GM21576 (cell line): Measurements from ENCODE around the gene WDR64.
"Not testable (repeated sequence)": the region's sequence is repeated elsewhere in the genome, so short reads cannot be mapped to it uniquely, and the experiment has no call there.

Experiments used
- ATAC-seq: cut with Tn5 transposase; IDR thresholded peaks from one replicate; pipeline ENCODE4 v1.9.1; 2021; ENCODE audit warnings: mild to moderate bottlenecking, moderate library complexity; ENCODE audit not compliant: unreplicated experiment

Gene WDR64

GRCh38 chr1:241698177-241698576 lies 46.1 kb downstream of the WDR64 start:
- no peak for ATAC-seq

GRCh38 chr1:241701483-241702295 lies 49.6 kb downstream of the WDR64 start:
- no peak for ATAC-seq

- ATAC-seq: no peak
Measured at GRCh38 chr1:241702442-241703373, 50.6 kb downstream of the WDR64 start.

- not testable (repeated sequence) for ATAC-seq
Measured at GRCh38 chr1:241703739-241704138, 51.7 kb downstream of the WDR64 start.

- ATAC-seq: no peak
Measured at GRCh38 chr1:241706257-241706656, 54.2 kb downstream of the WDR64 start.

GRCh38 chr1:241706967-241707366 lies 54.9 kb downstream of the WDR64 start:
- ATAC-seq: no peak

- no peak for ATAC-seq
Measured at GRCh38 chr1:241707442-241707841, 55.4 kb downstream of the WDR64 start.

GRCh38 chr1:241711326-241711725 lies 59.2 kb downstream of the WDR64 start:
- no peak for ATAC-seq

GRCh38 chr1:241713316-241713715 lies 61.2 kb downstream of the WDR64 start:
- ATAC-seq: no peak

- no peak for ATAC-seq
Measured at GRCh38 chr1:241714321-241715218, 62.5 kb downstream of the WDR64 start.

GRCh38 chr1:241715435-241715834 lies 63.4 kb downstream of the WDR64 start:
- no peak for ATAC-seq

GRCh38 chr1:241715956-241716355 lies 63.9 kb downstream of the WDR64 start:
- ATAC-seq: no peak

- no peak for ATAC-seq
Measured at GRCh38 chr1:241716915-241717656, 65.0 kb downstream of the WDR64 start.

- ATAC-seq: no peak
Measured at GRCh38 chr1:241717975-241718374, 65.9 kb downstream of the WDR64 start.

GRCh38 chr1:241721011-241721410 lies 68.9 kb downstream of the WDR64 start:
- ATAC-seq: no peak

- no peak for ATAC-seq
Measured at GRCh38 chr1:241722947-241723346, 70.9 kb downstream of the WDR64 start.

- ATAC-seq: no peak
Measured at GRCh38 chr1:241724741-241725356, 72.8 kb downstream of the WDR64 start.

- no peak for ATAC-seq
Measured at GRCh38 chr1:241730031-241730430, 78.0 kb downstream of the WDR64 start.

GRCh38 chr1:241733899-241734298 lies 81.8 kb downstream of the WDR64 start:
- no peak for ATAC-seq

- ATAC-seq: no peak
Measured at GRCh38 chr1:241734533-241734932, 82.5 kb downstream of the WDR64 start.
